H1 (cell line): ENCODE results near the gene PLD5. TPM values are rescaled to one million over a fixed set of nuclear protein-coding genes. Genes with fewer than 3 reads are reported as not detected.

Source experiments
- POLR2AphosphoS5 ChIP-seq: IDR thresholded peaks from 2 replicates; pipeline ENCODE4 v1.6.1; 2011; ENCODE audit warnings: low read depth, low read length
- polyA plus RNA-seq, 7 experiments: library from polyadenylated mRNA; depleted of rRNA in 3 of 7; stranded (reverse) in 5 of 7; unstranded in 2 of 7; fragments of >200 nt in 5 of 7; fragments of 200-250 nt in 2 of 7; gene quantifications; 1 replicate in 5 of 7; 2 replicates in 1 of 7; 4 replicates in 1 of 7; pipeline versions ENCODE4 v1.2.1 to v1.2.3, GENCODE V29; 2011 to 2013; ENCODE audit warnings: missing spikeins in 2 of 7, mixed read lengths in 2 of 7
- total RNA-seq: library from RNA; stranded (reverse); fragmentation: NEBNext Ultra II Directional; extraction: Animal tissue kit (Norgen Biotek cat#: 25700); gene quantifications from 2 replicates; pipeline ENCODE4 v1.2.1, GENCODE V29; 2021
- TF ChIP-seq, protein P1 (sequence below), 3 experiments: IDR thresholded peaks; 1 replicate in 2 of 3; 2 replicates in 1 of 3; pipeline versions ENCODE4 v1.5.1 to v1.6.1; 2011; ENCODE audit warnings: low read length in 3 of 3, mild to moderate bottlenecking in 3 of 3, inconsistent platforms in 2 of 3, low read depth in 1 of 3, moderate library complexity in 1 of 3; ENCODE audit not compliant: insufficient read depth in 1 of 3; ENCODE audit errors: control extremely low read depth in 1 of 3

The PLD5 gene
- total and polyA plus RNA-seq, 2 of the 8 experiments (the other 6 are each of a cell fraction or from before 2014, with no cell fraction given) = 0.86 to 8.5 TPM

DNA sequence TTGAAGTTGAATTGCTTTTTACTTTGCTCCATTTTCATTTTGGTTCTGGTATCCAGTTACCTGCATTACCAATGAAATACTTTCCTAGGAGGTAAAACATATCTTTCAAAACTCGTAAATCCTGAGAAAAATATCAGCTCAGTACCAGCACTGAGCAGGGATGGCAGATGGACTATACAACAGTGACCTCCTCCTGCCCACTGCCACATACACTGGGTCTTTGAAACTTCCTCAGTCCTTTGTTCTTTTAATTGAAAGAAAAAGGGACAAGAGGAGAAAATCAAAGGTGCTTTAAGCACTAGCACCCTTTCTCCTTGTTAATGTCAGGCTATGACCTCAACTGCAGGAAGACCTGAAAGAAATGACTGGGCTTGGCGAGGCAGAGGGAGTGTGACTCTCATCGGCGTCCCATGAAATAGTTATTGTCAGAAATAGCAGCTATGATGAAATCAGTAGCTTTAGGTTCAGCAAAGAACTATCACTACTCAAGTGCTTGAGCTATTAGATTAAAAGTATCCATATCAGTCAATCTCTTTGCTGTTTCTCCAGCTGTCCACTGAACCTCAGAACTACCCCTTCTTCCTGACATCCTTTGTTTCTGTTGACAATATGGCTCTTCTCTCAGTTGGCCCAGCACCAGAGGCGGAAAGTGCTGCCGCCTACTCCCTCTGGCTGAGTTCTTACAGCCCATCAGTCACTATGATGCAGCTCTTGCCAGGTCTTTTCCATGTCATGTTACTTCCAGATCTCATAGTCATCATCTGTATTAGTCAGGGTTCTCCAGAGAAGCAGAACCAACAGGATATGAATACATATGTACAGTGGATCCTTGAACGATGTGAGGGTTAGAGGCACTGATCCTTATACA, 318.6 kb downstream of the PLD5 start (continued):
- TF ChIP-seq, protein P1, sequence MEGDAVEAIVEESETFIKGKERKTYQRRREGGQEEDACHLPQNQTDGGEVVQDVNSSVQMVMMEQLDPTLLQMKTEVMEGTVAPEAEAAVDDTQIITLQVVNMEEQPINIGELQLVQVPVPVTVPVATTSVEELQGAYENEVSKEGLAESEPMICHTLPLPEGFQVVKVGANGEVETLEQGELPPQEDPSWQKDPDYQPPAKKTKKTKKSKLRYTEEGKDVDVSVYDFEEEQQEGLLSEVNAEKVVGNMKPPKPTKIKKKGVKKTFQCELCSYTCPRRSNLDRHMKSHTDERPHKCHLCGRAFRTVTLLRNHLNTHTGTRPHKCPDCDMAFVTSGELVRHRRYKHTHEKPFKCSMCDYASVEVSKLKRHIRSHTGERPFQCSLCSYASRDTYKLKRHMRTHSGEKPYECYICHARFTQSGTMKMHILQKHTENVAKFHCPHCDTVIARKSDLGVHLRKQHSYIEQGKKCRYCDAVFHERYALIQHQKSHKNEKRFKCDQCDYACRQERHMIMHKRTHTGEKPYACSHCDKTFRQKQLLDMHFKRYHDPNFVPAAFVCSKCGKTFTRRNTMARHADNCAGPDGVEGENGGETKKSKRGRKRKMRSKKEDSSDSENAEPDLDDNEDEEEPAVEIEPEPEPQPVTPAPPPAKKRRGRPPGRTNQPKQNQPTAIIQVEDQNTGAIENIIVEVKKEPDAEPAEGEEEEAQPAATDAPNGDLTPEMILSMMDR (IDR thresholded peaks at IDR 0.05; ENCODE audit: control extremely low read depth in 1 of 3, insufficient read depth in 1 of 3, low read depth in 1 of 3, low read length in 3 of 3) = no peak
- no peak for TF ChIP-seq POLR2AphosphoS5
